SK-N-SH treated with all-trans-retinoic acid at 6 μM for 48 hours (cell line): ENCODE measurements around the gene SMARCA1.

Experiments
- ATAC-seq: fragments of 200-7000 bp; cut with Tn5 transposase; 3 replicates; pipeline ENCODE4 v1.9.1; 2020; ENCODE audit warnings: mild to moderate bottlenecking, moderate library complexity
- ARNTL ChIP-seq: fragments of 450-650 bp; formaldehyde crosslinking; IDR thresholded peaks from 2 replicates; pipeline ENCODE4 v1.5.0; 2020; ENCODE audit warnings: low read depth, mild to moderate bottlenecking, moderate library complexity, borderline replicate concordance
- BACH2 ChIP-seq: fragments of 250-450 bp; sonication (Bioruptor Pico); IDR thresholded peaks from 2 replicates; pipeline ENCODE4 v1.9.0; 2021; ENCODE audit warnings: mild to moderate bottlenecking, borderline replicate concordance
- CREB5 ChIP-seq: fragments of 250-450 bp; sonication (Bioruptor Pico); IDR thresholded peaks from 2 replicates; pipeline ENCODE4 v1.5.1; 2020; ENCODE audit warnings: low read depth, mild to moderate bottlenecking, moderate library complexity
- CSDC2 ChIP-seq: fragments of 250-450 bp; sonication (Bioruptor Pico); IDR thresholded peaks from 2 replicates; pipeline ENCODE4 v1.5.0; 2020; ENCODE audit warnings: mild to moderate bottlenecking, moderate library complexity
- GLIS3 ChIP-seq: fragments of 250-450 bp; sonication (Bioruptor Pico); IDR thresholded peaks from 2 replicates; pipeline ENCODE4 v1.5.0; 2020; ENCODE audit warnings: mild to moderate bottlenecking, moderate library complexity
- ISL1 ChIP-seq: fragments of 250-450 bp; sonication (Bioruptor Pico); IDR thresholded peaks from 2 replicates; pipeline ENCODE4 v2.1.2; 2022; ENCODE audit warnings: mild to moderate bottlenecking, moderate library complexity
- OSR1 ChIP-seq: fragments of 250-450 bp; sonication (Bioruptor Pico); IDR thresholded peaks from 2 replicates; pipeline ENCODE4 v1.8.0; 2022; ENCODE audit warnings: moderate library complexity, mild to moderate bottlenecking, inconsistent platforms
- PPARA ChIP-seq: fragments of 250-450 bp; sonication (Bioruptor Pico); IDR thresholded peaks from 2 replicates; pipeline ENCODE4 v1.5.0; 2020; ENCODE audit warnings: mild to moderate bottlenecking, borderline replicate concordance
- RARB ChIP-seq: fragments of 250-450 bp; sonication (Bioruptor Pico); IDR thresholded peaks from 2 replicates; pipeline ENCODE4 v1.8.0; 2021; ENCODE audit warnings: mild to moderate bottlenecking, moderate library complexity
- SNAI2 ChIP-seq: fragments of 250-450 bp; sonication (Bioruptor Pico); IDR thresholded peaks from 2 replicates; pipeline ENCODE4 v1.5.0; 2020; ENCODE audit warnings: mild to moderate bottlenecking, moderate library complexity
- TCF4 ChIP-seq: fragments of 250-450 bp; sonication (Bioruptor Pico); IDR thresholded peaks from 2 replicates; pipeline ENCODE4 v1.8.0; 2021; ENCODE audit warnings: mild to moderate bottlenecking, moderate library complexity, borderline replicate concordance
- TOX ChIP-seq: fragments of 250-450 bp; sonication (Bioruptor Pico); IDR thresholded peaks from 2 replicates; pipeline ENCODE4 v1.8.0; 2021; ENCODE audit warnings: mild to moderate bottlenecking, moderate library complexity, borderline replicate concordance
- ZC3H10 ChIP-seq: fragments of 250-450 bp; sonication (Bioruptor Pico); IDR thresholded peaks from 2 replicates; pipeline ENCODE4 v1.5.1; 2021; ENCODE audit warnings: mild to moderate bottlenecking, moderate library complexity
- ZFP3 ChIP-seq: fragments of 250-450 bp; sonication (Bioruptor Pico); IDR thresholded peaks from 2 replicates; pipeline ENCODE4 v1.5.0; 2020; ENCODE audit warnings: mild to moderate bottlenecking, moderate library complexity
- ZFP30 ChIP-seq: fragments of 450-650 bp; formaldehyde crosslinking; IDR thresholded peaks from 2 replicates; pipeline ENCODE4 v1.5.0; 2022; ENCODE audit warnings: mild to moderate bottlenecking, moderate library complexity
- ZNF70 ChIP-seq: fragments of 450-650 bp; formaldehyde crosslinking; IDR thresholded peaks from 2 replicates; pipeline ENCODE4 v1.5.0; 2020; ENCODE audit warnings: mild to moderate bottlenecking, moderate library complexity
- ZNF8 ChIP-seq: fragments of 450-650 bp; formaldehyde crosslinking; IDR thresholded peaks from 2 replicates; pipeline ENCODE4 v1.5.0; 2020; ENCODE audit warnings: mild to moderate bottlenecking, moderate library complexity
- TF ChIP-seq, protein P1 (sequence below): fragments of 250-450 bp; sonication (Bioruptor Pico); IDR thresholded peaks from 2 replicates; pipeline ENCODE4 v1.5.1; 2021; ENCODE audit warnings: mild to moderate bottlenecking, moderate library complexity
- TF ChIP-seq, protein P2 (sequence below): fragments of 250-450 bp; sonication (Bioruptor Pico); IDR thresholded peaks from 2 replicates; pipeline ENCODE4 v1.8.0; 2021; ENCODE audit warnings: low read depth, mild to moderate bottlenecking, moderate library complexity, borderline replicate concordance
- TF ChIP-seq, protein P3 (sequence below): fragments of 250-450 bp; sonication (Bioruptor Pico); IDR thresholded peaks from 2 replicates; pipeline ENCODE4 v1.5.0; 2020; ENCODE audit warnings: mild to moderate bottlenecking, moderate library complexity
- TF ChIP-seq, protein P4 (sequence below): fragments of 250-450 bp; sonication (Bioruptor Pico); IDR thresholded peaks from 2 replicates; pipeline ENCODE4 v1.8.0; 2020; ENCODE audit warnings: mild to moderate bottlenecking, moderate library complexity, borderline replicate concordance

The SMARCA1 gene

GRCh38 chrX:129433461-129433860 is 89.8 kb downstream of the SMARCA1 start:
- TF ChIP-seq, protein P1, sequence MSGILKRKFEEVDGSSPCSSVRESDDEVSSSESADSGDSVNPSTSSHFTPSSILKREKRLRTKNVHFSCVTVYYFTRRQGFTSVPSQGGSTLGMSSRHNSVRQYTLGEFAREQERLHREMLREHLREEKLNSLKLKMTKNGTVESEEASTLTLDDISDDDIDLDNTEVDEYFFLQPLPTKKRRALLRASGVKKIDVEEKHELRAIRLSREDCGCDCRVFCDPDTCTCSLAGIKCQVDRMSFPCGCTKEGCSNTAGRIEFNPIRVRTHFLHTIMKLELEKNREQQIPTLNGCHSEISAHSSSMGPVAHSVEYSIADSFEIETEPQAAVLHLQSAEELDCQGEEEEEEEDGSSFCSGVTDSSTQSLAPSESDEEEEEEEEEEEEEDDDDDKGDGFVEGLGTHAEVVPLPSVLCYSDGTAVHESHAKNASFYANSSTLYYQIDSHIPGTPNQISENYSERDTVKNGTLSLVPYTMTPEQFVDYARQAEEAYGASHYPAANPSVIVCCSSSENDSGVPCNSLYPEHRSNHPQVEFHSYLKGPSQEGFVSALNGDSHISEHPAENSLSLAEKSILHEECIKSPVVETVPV (CRISPR knock-in tag), result no peak
- TF ChIP-seq RARB (CRISPR knock-in tag), result no peak
- no peak for TF ChIP-seq ISL1 (CRISPR knock-in tag)
- no peak for TF ChIP-seq GLIS3 (CRISPR knock-in tag)
- no peak for TF ChIP-seq SNAI2 (CRISPR knock-in tag)
- TF ChIP-seq CSDC2 (CRISPR knock-in tag), result no peak
- no peak for TF ChIP-seq ZFP3 (CRISPR knock-in tag)
- TF ChIP-seq ZNF8 (CRISPR knock-in tag), result no peak
- TF ChIP-seq OSR1, result no peak
- TF ChIP-seq TOX (CRISPR knock-in tag), result no peak
- TF ChIP-seq BACH2 (CRISPR knock-in tag), result no peak
- TF ChIP-seq, protein P2, sequence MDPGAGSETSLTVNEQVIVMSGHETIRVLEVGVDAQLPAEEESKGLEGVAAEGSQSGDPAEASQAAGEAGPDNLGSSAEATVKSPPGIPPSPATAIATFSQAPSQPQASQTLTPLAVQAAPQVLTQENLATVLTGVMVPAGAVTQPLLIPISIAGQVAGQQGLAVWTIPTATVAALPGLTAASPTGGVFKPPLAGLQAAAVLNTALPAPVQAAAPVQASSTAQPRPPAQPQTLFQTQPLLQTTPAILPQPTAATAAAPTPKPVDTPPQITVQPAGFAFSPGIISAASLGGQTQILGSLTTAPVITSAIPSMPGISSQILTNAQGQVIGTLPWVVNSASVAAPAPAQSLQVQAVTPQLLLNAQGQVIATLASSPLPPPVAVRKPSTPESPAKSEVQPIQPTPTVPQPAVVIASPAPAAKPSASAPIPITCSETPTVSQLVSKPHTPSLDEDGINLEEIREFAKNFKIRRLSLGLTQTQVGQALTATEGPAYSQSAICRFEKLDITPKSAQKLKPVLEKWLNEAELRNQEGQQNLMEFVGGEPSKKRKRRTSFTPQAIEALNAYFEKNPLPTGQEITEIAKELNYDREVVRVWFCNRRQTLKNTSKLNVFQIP, result no peak
- no peak for TF ChIP-seq TCF4 (CRISPR knock-in tag)
- TF ChIP-seq ZC3H10, result no peak
- no peak for TF ChIP-seq ARNTL (CRISPR knock-in tag)
- TF ChIP-seq, all 23 proteins: peak for 0

GRCh38 chrX:129427267-129427666 is 96.0 kb downstream of the SMARCA1 start:
- TF ChIP-seq ARNTL (CRISPR knock-in tag) (no peak), BACH2 (CRISPR knock-in tag) (no peak), CSDC2 (CRISPR knock-in tag) (no peak), TOX (CRISPR knock-in tag) (no peak), ZNF70 (CRISPR knock-in tag) (no peak), ZNF8 (CRISPR knock-in tag) (no peak), ISL1 (CRISPR knock-in tag) (no peak), ZC3H10 (no peak), PPARA (CRISPR knock-in tag) (no peak), CREB5 (CRISPR knock-in tag) (no peak), OSR1 (no peak), ZFP30 (CRISPR knock-in tag) (no peak)
- TF ChIP-seq, protein P3, sequence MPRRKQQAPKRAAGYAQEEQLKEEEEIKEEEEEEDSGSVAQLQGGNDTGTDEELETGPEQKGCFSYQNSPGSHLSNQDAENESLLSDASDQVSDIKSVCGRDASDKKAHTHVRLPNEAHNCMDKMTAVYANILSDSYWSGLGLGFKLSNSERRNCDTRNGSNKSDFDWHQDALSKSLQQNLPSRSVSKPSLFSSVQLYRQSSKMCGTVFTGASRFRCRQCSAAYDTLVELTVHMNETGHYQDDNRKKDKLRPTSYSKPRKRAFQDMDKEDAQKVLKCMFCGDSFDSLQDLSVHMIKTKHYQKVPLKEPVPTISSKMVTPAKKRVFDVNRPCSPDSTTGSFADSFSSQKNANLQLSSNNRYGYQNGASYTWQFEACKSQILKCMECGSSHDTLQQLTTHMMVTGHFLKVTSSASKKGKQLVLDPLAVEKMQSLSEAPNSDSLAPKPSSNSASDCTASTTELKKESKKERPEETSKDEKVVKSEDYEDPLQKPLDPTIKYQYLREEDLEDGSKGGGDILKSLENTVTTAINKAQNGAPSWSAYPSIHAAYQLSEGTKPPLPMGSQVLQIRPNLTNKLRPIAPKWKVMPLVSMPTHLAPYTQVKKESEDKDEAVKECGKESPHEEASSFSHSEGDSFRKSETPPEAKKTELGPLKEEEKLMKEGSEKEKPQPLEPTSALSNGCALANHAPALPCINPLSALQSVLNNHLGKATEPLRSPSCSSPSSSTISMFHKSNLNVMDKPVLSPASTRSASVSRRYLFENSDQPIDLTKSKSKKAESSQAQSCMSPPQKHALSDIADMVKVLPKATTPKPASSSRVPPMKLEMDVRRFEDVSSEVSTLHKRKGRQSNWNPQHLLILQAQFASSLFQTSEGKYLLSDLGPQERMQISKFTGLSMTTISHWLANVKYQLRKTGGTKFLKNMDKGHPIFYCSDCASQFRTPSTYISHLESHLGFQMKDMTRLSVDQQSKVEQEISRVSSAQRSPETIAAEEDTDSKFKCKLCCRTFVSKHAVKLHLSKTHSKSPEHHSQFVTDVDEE, result no peak
- TF ChIP-seq, protein P2, result no peak
- no peak for ATAC-seq

More at GRCh38 chrX:129433461-129433860, 89.8 kb downstream of the SMARCA1 start:
- no peak for ATAC-seq

- no peak for ATAC-seq
- TF ChIP-seq ARNTL (CRISPR knock-in tag) (no peak), SNAI2 (CRISPR knock-in tag) (no peak), PPARA (CRISPR knock-in tag) (no peak), ZNF70 (CRISPR knock-in tag) (no peak), OSR1 (no peak), CREB5 (CRISPR knock-in tag) (no peak), BACH2 (CRISPR knock-in tag) (no peak), CSDC2 (CRISPR knock-in tag) (no peak)
- TF ChIP-seq, protein P3, result no peak
- TF ChIP-seq, protein P4, sequence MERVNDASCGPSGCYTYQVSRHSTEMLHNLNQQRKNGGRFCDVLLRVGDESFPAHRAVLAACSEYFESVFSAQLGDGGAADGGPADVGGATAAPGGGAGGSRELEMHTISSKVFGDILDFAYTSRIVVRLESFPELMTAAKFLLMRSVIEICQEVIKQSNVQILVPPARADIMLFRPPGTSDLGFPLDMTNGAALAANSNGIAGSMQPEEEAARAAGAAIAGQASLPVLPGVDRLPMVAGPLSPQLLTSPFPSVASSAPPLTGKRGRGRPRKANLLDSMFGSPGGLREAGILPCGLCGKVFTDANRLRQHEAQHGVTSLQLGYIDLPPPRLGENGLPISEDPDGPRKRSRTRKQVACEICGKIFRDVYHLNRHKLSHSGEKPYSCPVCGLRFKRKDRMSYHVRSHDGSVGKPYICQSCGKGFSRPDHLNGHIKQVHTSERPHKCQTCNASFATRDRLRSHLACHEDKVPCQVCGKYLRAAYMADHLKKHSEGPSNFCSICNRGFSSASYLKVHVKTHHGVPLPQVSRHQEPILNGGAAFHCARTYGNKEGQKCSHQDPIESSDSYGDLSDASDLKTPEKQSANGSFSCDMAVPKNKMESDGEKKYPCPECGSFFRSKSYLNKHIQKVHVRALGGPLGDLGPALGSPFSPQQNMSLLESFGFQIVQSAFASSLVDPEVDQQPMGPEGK, result no peak
Observed at GRCh38 chrX:129423191-129423590, 100.1 kb downstream of the SMARCA1 start.
